HG03460 (cell line): ENCODE results near the gene MIS18A.
A peak's percentile ranks its signal among the peaks of the same experiment; 100 is the strongest.
"Not testable (repeated sequence)": the region's sequence is repeated elsewhere in the genome, so short reads cannot be mapped to it uniquely, and the experiment has no call there.

Experiments
- ATAC-seq: cut with Tn5 transposase; IDR thresholded peaks from one replicate; pipeline ENCODE4 v1.9.1; 2021; ENCODE audit not compliant: unreplicated experiment

MIS18A gene, protein sequence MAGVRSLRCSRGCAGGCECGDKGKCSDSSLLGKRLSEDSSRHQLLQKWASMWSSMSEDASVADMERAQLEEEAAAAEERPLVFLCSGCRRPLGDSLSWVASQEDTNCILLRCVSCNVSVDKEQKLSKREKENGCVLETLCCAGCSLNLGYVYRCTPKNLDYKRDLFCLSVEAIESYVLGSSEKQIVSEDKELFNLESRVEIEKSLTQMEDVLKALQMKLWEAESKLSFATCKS

DNA sequence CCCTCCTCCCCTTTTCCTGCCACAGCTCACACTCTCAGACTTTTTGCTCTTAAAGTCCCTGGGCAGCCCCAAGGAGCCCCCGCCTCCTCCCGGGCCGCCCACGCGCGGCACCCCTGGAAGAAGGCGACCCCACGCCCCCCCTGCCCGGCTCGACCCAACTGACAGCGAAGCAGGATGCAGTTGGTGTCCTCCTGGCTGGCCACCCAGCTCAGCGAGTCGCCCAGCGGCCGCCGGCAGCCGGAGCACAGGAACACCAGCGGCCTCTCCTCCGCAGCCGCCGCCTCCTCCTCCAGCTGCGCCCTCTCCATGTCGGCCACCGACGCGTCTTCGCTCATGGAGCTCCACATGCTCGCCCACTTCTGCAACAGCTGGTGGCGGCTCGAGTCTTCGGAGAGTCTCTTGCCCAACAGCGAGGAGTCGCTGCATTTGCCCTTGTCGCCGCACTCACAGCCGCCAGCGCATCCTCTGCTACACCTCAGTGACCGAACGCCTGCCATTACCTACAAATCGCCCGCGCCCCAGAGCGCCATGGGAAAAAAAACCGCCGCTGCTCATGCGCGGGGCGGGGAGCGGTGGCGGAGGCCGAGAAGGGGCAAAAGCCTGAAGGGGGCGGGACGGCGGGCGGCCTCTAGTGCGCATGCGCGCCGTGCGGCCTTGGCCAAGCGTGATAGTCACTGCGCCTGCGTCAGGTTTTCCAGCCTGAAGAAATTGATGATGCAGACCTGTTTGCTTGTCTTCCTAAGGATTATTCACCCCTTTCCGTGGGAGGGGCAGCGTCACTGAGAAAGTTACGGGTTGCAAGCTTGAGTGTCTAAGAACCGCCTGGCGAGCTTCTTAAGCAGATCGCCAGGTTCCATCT is at the start of gene MIS18A:
Gene MIS18A, minus strand, starts transcription at position 532 of the 859 bp plus-strand sequence. Its CDS starts 35 bp downstream, at position 497.
- peak; percentile 95 for ATAC-seq

DNA sequence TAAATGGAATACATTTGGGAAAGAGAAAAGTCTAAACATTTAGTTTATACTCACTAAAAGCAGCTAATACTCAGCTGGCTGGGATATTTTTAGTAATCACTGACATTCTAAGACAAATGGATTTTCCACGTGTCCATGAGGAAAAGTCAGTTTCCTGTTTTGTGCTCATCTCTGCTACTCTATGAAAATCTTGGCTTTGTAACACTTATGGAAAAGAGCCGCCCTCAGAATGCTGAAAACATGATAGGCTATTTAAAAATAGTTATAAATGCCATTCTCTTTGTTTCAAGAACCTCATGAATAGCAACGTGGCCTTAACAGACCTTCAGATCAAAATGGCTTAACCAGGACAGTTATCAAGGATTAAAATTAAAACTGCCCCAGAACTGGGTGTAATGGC is 49.7 kb upstream of the MIS18A start:
- no peak for ATAC-seq

DNA sequence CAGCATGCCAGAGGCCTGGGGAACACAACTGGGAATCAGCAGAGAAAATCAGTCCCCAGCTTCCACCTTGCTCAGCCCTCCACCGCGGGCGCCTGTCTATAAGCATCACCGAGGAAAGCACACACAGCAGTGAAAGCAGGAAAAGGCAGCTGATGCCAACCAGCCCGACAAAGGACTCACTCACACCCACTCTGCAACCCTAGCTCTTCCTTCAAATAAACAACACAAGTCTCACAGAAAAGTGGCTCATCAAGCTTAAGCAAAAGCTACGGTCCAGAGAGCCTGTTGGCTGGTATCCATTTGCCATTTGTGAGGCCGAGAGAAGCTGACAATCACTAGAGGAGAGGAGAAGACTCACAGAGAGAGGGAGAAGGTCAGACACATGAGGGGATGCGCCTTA is 46.9 kb upstream of the MIS18A start:
- no peak for ATAC-seq

DNA sequence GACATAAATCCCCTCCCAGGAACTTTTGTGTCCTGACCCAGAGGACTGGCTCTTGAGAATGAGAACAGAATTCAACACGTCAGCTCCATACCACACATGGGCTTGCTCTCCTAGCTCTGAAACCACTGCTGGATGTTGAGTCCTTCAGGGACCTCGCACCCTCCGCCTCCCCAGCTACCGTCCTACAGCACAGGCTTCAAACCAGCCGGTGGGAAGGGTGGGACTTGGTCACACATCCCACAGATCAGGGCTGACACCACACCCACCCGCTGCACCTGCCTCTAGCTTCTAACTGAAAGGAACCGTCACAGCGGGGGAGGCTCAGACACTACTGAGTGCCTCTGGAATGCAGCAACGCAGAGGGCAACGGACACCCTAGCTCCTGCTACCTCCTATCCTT is 43.8 kb upstream of the MIS18A start:
- no peak for ATAC-seq

DNA sequence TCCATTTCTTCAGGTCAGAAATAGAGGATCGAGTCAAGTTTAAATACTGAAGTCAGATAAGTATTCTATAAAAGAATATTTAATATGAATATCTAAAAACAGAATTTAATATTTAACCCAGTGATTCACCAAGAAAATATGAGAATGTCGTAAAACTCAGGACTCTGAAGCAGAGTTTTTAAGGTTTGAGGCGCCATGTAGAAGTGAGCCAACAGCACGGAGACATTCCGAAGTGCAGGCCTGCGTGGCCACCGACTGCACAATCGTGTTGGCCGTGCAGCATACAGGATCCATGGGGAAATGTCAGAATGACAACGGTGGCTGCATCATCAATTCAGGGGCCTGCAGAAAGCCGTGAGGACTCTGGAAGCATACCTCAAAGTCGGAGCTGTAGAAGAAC is 43.3 kb upstream of the MIS18A start:
- ATAC-seq: no peak

DNA sequence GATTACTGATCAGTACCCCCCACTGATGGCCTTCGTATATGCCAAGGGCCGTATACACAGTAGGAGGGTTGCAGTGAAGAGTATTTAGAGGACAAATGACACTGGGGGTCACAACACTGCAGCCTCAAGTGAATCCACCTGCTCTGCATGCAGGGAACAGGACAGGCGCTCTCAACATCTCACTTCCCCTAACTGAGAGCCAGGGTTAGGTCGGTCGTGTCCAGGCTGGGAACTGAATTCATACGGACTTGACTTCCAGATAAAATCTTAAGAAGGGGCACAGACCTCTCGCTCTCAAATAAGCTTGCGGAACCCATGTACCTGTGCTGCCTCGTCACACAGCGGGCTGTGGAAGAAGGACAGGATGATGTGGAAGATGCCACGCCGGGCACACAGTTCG is 42.6 kb upstream of the MIS18A start:
- no peak for ATAC-seq

DNA sequence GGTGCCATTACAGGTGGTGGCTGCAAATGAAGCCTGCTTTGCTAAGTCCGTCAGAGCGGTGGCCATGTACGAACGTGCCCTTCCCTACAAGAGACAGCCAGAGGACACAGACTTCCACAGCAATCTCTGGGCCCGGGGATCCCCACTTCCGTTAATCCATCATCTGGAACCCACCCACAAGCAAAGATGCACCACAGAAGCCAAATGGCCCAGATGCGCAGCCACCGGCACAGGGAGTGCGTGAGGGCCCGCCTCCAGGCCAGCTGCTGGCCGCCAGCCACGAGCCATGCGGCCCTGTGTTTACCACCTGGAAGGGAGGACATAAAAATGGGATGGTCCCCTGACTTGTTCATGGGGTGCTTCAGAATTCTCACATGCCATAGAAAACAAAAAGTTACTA is 41.9 kb upstream of the MIS18A start:
- no peak for ATAC-seq

DNA sequence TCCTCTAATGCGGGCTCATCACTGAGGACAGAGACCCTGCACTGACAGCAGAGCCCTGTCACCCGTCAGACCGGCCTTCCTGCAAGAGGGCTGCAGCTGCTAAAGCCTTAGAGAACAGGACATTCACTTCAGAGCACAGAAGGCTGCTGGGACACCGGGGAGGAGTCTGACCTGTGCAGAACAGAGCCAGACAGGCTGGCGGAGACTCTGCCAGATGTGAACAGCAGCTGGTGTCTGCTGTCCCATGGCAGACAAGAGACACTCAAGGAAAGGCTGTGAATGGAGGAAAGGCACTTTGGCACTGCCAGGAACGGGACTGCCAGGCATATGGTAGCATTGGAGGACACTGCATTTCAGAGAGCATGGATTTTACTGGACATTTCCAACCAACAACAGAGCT is 41.2 kb upstream of the MIS18A start:
- ATAC-seq: no peak

DNA sequence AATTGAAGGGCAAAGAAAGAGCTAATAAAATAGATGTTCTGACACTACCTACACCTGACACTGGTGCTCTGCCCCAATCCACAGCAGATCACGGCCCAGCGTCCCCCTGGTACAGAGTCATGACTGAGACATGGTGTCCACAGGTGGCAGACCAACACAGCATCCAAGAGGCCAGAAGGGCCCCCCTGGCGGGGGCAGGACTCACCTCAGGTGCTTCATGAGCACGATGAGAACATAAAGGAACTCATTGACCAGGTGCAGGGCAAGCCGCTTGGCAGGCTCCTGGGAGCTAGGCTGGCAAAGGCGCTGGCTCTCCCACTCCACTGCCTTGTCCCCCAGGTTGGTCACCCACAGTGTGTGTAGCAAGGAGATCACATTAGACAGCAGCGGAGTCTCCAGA is 40.2 kb upstream of the MIS18A start:
- no peak for ATAC-seq

DNA sequence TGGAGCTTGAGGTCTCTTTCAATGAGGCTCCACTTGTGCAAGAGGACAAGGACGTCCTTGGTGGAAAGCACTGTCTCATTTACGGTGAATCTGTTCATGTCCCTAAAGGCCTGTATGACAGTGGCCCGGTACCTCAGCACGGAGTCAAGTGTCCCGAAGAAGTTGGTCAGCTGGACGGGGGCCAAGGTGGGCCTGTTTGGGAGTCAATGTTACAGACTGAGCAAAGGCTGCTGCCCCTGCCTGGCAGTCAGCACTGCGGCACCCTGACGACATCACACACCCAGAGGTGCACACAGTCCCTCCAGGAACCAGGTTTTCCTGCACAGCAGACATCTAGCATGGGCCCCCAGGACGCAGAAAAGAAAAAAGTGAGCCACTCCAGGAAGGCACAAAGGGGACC is 38.9 kb upstream of the MIS18A start:
- ATAC-seq: no peak

DNA sequence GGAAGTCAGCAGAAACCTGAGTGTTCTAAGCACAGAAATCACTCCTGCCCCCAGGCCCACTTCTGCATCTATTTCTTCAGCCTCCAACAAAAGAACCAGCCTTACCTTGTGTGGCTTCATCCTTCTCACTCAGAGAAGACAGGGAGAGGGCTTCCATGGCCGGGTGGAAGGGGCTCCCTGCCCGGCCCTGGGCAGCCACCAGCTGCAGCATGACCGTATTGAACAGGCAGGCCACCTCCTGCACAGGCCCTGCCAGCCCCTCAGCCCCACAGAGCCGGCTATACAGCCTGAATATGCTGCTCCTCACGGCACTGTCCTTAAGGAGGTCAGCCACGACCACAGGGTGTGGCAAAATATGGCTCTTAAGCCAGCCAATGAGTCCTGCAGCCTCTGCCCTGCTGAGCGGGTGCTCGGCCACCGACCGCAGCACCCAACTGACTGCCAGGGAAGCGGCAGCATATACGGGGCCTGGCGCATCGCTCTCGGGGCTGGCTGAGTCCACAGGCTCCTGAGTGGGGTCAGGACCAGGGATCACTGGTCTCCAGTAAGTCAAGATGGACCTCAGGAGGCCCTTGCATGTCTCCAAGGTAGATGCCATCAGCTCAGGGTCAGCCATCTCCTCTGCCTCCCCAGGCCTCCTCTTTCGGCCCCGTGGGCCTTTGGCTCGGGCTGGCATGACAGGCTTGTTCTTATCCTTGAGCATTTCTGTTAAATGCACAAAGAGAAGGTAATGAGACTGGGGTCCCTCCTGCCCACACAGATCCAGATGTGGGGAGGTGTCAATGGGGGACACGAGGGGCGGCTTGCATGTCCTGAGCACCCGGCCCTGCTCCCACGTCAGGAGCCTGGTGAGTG is 37.7 kb upstream of the MIS18A start:
- ATAC-seq: no peak

DNA sequence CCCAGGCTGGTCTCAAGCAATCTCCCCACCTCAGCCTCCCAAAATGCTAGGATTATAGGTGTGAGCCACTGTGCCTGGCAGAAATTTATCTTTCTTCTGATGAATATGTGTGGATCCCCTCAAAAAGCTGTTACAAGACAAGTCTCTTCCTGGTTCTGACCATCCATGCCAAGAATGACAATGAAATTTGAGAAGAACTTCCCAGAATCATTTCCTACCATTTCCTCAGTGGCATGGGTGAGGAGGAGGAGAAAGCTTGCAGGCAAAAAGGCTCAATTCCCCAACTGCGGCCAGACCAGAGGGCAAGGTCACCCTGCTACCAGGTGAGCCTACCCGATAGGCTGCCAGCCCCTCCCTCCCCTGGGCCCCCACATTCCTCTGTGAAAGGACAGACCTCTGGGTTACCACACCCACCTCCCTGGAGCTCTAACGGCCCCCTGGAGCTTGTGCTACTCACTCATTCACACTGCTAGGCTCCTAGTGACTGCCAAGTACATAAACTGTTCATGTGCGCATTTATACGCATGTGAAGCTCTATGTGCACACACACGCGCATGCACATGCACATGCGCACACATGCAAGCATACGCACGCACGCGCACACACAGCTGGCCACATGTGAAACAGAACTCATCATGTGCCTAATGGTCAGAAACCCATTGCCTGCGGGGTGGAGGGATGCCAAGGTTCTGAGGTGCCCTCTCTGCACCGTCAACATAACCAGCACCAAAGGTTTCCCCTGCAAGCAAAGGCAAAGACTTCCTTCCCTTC is 36.8 kb upstream of the MIS18A start:
- ATAC-seq: no peak

DNA sequence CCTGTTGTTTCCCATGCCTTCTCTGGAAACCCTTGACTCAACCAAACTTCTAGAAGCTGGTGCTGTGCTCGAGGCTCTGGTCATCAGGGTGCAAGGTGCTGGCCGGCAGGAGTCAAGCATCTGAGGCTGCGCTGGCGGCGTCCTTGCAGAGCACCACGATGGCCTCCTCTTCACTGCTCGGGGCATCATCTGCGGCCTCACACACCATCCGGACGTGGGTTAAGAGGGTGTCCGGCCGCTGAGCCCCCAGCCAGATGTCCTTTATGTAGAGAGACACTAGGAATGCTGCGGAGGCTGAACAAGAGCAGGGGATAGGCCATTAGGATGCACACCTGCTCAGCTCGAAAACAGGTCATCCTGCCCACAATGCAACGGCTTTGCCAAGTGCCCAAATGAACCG is 36.0 kb upstream of the MIS18A start:
- ATAC-seq: no peak

DNA sequence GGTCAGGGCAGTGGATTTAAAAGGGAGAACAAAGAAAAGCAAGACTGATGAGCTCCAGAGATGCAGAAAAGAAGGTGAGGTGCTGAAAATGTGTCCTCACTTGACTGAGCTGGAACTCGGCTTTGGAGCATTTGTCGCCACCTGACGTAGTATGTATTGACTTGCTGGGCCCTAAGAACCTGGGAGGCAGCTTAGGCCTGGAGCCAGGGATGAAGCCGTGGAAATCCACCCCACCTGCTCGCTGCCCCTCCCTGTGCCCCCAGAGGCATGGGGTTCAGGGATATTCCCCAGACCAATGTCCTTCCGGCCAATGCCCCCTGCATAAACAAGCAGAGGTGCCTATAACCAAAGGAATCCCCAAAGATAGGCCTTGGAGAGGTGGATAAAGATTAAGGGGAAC is 34.1 kb upstream of the MIS18A start:
- no peak for ATAC-seq

DNA sequence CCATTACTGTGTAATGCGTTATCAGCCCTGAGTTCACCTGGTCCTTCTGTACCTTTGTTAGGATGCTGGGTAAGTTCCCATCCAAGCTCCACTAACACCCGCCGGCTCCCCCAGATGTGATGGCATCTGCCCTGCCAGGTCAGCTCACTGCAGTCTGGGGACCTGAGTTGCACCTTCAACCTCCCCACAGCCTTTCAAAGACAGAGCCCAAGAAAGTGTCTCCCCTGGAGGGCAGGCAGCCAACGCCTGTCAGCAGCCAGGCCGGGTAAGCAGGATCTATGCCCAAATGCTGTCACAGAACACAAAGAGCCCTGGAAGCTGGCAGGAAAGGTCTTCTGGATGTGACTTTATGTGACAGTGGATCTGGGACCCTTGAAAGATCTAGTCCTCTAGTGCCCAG is 33.5 kb upstream of the MIS18A start:
- ATAC-seq: no peak

DNA sequence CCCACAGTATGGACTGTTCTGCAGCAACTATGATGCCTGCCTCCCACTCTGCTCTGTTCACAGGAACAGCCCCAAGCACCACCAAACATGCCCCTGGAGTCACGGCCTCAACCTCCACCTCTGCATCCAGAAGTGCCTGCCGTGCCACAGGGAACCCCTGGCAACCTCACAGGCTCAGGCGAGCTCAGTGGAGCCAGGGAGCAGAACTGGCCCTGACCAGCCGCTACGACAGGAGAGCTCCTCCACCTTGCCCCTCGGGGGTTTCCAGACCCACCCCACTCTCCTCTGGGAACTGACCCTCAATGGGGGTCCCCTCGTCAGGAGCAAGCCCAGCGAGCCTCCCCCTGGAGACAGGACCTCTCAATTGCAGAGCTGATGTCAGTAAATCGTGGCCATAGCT is 32.8 kb upstream of the MIS18A start:
- ATAC-seq: no peak

DNA sequence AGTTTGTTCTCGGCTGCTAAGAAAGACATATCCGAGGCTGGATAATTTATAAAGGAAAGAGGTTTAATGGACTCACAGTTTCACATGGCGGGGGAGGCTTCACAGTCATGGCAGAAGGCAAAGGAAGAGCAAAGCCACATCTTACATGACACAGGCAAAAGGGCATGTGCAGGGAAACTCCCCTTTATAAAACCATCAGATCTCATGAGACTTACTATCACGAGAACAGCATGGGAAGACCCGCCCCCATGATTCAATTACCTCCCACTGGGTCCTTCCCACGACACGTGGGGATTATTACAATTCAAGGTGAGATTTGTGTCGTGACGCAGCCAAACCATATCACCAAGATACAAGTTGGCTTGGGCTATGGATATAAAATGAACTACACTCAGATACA is 32.1 kb upstream of the MIS18A start:
- ATAC-seq: not testable (repeated sequence)

DNA sequence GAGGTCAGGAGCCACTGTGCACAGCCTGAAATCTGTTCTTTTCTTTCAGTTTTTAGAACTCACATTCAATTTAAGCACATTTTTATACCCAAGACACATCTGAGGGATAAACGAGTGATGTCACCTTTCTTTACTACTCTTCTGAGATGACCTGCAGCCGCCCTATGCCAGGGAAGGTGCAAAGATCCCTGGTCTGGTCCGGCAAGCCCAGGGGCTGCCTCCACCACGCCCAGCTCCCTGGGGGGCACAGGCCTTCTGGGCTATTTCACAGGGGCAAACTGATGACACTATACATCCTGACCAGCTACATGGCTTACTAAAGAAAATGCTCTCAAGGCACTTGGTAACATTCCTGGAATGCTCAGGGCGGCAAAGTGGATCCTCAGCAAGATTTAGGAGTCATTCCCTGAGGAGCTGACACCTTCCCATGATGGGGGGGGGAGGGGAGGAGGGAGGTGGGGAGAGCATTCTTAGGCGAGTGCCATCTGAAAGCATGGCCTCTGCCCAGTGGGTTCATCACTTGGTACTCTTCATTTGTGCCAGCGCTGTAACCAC is 31.1 kb upstream of the MIS18A start:
- no peak for ATAC-seq

DNA sequence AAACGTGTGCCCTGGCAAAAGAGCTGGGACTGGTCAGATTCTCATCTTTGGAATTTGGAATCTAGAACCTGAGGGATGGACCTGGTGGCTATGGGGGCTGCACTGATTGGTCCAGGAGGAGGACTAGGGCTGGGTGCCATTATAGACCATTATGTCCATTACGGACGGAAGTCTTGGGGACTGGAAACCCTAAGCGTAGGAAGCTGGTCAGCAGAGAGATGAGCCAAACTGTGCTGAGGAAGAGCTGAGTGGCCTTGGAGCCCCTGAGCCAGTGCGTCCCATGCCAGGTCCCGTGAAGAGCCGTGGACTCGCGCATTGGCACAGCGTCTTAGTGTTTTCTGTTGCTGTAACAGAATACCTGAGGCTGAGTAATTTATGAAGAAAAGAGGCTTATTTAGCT is 29.8 kb upstream of the MIS18A start:
- no peak for ATAC-seq

DNA sequence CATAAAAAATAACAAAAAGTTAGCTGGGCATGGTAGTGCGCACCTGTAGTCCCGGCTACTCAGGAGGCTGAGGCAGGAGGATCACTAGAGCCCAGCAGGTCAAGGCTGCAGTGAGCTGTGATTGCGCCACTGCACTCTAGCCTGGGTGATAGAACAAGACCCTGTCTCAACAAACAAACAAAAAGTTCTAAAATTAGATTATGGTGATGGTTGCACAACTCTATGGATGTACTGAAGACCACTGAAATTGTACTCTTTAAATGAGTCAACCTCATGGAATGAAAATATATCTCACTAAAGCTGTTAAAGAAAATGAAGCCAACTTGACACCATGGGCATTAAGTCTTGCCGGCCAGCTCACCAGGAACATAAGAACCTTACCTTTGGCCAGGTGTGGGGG is 28.9 kb upstream of the MIS18A start:
- no peak for ATAC-seq
